DND-41 (cell line): ENCODE measurements around the gene SIGLEC9.

Experiments used
- CTCF ChIP-seq: IDR thresholded peaks from 2 replicates; pipeline ENCODE4 v1.5.1; 2012; ENCODE audit warnings: borderline replicate concordance, low read length, moderate library complexity, mild to moderate bottlenecking; ENCODE audit not compliant: poor library complexity, severe bottlenecking; ENCODE audit errors: extremely low read depth
- EZH2 ChIP-seq: IDR thresholded peaks from 3 replicates; pipeline ENCODE4 v1.6.1; 2012; ENCODE audit warnings: borderline replicate concordance, low read depth, mild to moderate bottlenecking, moderate library complexity, low read length, inconsistent platforms; ENCODE audit not compliant: severe bottlenecking

- TF ChIP-seq CTCF (no peak), EZH2 (no peak)
These were observed 3.5 kb downstream of the SIGLEC9 start for GRCh38 chr19:51128227-51128626.
